WTC11 (cell line): Measurements from ENCODE around the gene SAE1. TPM values are rescaled to one million over a fixed set of nuclear protein-coding genes. Genes with fewer than 3 reads are reported as not detected.

Source experiments
- ATAC-seq: fragments of 200-7000 bp; cut with Tn5 transposase; 2 replicates; pipeline ENCODE4 v1.10.0; 2021; ENCODE audit warnings: mild to moderate bottlenecking, moderate library complexity
- CTCF ChIA-PET: fragments of 300-600 bp; sonication (Branson Sonifier 250); formaldehyde crosslinking; loops from one replicate; lab custom pipeline; 2021; ENCODE audit warnings: antibody characterized with exemption; lab: Charles Lee
- POLR2A ChIA-PET: fragments of 350-600 bp; sonication (Branson Sonifier 250); formaldehyde crosslinking; loops from one replicate; lab custom pipeline; 2021; ENCODE audit warnings: antibody characterized with exemption; lab: Charles Lee
- DNase-seq: peaks from one replicate; pipeline ENCODE4 v3.0.0; 2021; ENCODE audit warnings: low spot score
- H3K27ac Mint-ChIP-seq: 2 replicates; pipeline ENCODE4 v1.8.0; 2021; ENCODE audit warnings: mixed read lengths
- H3K27me3 Mint-ChIP-seq: 2 replicates; pipeline ENCODE4 v1.8.0; 2021; ENCODE audit warnings: low read depth, mild to moderate bottlenecking, moderate library complexity, mixed read lengths
- H3K36me3 Mint-ChIP-seq: 2 replicates; pipeline ENCODE4 v1.8.0; 2021; ENCODE audit warnings: mixed read lengths
- H3K4me1 Mint-ChIP-seq: 2 replicates; pipeline ENCODE4 v1.8.0; 2022; ENCODE audit warnings: mixed read lengths
- H3K4me3 Mint-ChIP-seq: 2 replicates; pipeline ENCODE4 v1.8.0; 2021; ENCODE audit warnings: mild to moderate bottlenecking, moderate library complexity, mixed read lengths
- H3K9me3 Mint-ChIP-seq: 2 replicates; pipeline ENCODE4 v1.8.0; 2021; ENCODE audit warnings: mixed read lengths
- GABPB1 ChIP-seq: sonication (generic); formaldehyde crosslinking; IDR thresholded peaks from 2 replicates; pipeline ENCODE4 v1.8.1; 2023; ENCODE audit warnings: mild to moderate bottlenecking, missing genetic modification reagents
- JAZF1 ChIP-seq: fragments of 250-450 bp; sonication (Bioruptor Pico); IDR thresholded peaks from 2 replicates; pipeline ENCODE4 v1.9.0; 2021; ENCODE audit warnings: moderate library complexity, mild to moderate bottlenecking, inconsistent platforms
- JUN ChIP-seq: sonication (generic); formaldehyde crosslinking; IDR thresholded peaks from 2 replicates; pipeline ENCODE4 v1.8.0; 2023; ENCODE audit warnings: mild to moderate bottlenecking, missing genetic modification reagents
- NFYB ChIP-seq: sonication (generic); formaldehyde crosslinking; conservative IDR thresholded peaks from 2 replicates; pipeline ENCODE4 v1.8.0; 2022; ENCODE audit warnings: low read depth, missing genetic modification reagents
- total RNA-seq: library from RNA; stranded (reverse); gene quantifications from 3 replicates; pipeline ENCODE4 v1.2.3, GENCODE V29; 2021
- TF ChIP-seq, protein P1 (sequence below): sonication (generic); formaldehyde crosslinking; IDR thresholded peaks from 2 replicates; pipeline ENCODE4 v1.8.1; 2023; ENCODE audit warnings: mild to moderate bottlenecking, missing genetic modification reagents, moderate library complexity
- TF ChIP-seq, protein P2 (sequence below): sonication (generic); formaldehyde crosslinking; IDR thresholded peaks from 2 replicates; pipeline ENCODE4 v1.8.0; 2023; ENCODE audit warnings: missing genetic modification reagents
- TF ChIP-seq, protein P3 (sequence below): sonication (generic); formaldehyde crosslinking; IDR thresholded peaks from 2 replicates; pipeline ENCODE4 v1.8.0; 2022; ENCODE audit warnings: missing genetic modification reagents
- TF ChIP-seq, protein P4 (sequence below): sonication (generic); formaldehyde crosslinking; IDR thresholded peaks from 2 replicates; pipeline ENCODE4 v1.8.1; 2022; ENCODE audit warnings: mild to moderate bottlenecking, missing genetic modification reagents, moderate library complexity, borderline replicate concordance
- TF ChIP-seq, protein P5 (sequence below): sonication (generic); formaldehyde crosslinking; IDR thresholded peaks from 2 replicates; pipeline ENCODE4 v1.8.1; 2022; ENCODE audit warnings: low read depth, mild to moderate bottlenecking, moderate library complexity, missing genetic modification reagents, borderline replicate concordance
- TF ChIP-seq, protein P6 (sequence below): sonication (generic); formaldehyde crosslinking; IDR thresholded peaks from 2 replicates; pipeline ENCODE4 v1.8.1; 2023; ENCODE audit warnings: mild to moderate bottlenecking, missing genetic modification reagents, borderline replicate concordance

SAE1 gene
- total RNA-seq, 1 experiment from 2014 or later: 224 TPM

DNA sequence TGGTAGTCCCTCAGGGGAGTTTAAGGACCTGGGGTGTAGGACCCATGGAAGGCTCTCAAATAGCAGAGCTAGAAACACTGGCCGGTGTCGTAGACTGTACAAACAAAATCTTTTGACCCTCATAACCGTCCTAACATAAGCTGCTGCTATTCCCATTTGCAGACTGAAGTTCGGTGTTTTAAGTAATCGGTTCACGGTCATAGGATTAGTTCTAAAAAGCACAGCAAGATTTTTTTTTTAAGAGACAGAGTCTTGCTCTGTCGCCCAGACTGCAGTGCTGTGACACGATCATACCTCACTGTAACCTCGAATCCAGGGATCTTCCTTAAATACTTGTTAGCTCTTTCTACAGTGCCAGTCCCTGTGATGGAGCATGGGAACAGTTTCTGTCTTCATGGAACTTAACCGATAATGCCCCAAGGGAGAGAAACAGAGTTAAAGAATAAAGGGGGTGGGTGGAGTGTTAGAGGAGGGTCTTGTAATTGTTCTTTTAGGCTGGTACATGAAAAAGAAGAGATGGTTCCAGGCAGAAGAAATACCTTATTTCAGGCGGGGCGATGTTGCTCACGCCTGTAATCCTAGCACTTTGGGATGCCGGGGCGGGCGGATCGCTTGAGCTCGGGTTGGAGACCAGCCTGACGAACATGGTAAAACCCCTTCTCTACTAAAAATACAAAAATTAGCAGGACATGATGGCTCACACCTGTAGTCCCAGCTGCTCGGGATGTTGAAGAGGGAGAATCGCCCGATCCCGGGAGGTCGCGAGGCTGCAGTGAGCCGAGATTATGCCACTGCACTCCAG lies 16.6 kb upstream of the SAE1 start (continued):
- TF ChIP-seq, protein P1, sequence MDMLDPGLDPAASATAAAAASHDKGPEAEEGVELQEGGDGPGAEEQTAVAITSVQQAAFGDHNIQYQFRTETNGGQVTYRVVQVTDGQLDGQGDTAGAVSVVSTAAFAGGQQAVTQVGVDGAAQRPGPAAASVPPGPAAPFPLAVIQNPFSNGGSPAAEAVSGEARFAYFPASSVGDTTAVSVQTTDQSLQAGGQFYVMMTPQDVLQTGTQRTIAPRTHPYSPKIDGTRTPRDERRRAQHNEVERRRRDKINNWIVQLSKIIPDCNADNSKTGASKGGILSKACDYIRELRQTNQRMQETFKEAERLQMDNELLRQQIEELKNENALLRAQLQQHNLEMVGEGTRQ: no peak
- TF ChIP-seq, protein P2, sequence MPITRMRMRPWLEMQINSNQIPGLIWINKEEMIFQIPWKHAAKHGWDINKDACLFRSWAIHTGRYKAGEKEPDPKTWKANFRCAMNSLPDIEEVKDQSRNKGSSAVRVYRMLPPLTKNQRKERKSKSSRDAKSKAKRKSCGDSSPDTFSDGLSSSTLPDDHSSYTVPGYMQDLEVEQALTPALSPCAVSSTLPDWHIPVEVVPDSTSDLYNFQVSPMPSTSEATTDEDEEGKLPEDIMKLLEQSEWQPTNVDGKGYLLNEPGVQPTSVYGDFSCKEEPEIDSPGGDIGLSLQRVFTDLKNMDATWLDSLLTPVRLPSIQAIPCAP: no peak
- no peak for TF ChIP-seq JUN (CRISPR knock-in tag)
- no peak for TF ChIP-seq NFYB (CRISPR knock-in tag)
- TF ChIP-seq JAZF1 (CRISPR knock-in tag): no peak
- TF ChIP-seq, protein P3, sequence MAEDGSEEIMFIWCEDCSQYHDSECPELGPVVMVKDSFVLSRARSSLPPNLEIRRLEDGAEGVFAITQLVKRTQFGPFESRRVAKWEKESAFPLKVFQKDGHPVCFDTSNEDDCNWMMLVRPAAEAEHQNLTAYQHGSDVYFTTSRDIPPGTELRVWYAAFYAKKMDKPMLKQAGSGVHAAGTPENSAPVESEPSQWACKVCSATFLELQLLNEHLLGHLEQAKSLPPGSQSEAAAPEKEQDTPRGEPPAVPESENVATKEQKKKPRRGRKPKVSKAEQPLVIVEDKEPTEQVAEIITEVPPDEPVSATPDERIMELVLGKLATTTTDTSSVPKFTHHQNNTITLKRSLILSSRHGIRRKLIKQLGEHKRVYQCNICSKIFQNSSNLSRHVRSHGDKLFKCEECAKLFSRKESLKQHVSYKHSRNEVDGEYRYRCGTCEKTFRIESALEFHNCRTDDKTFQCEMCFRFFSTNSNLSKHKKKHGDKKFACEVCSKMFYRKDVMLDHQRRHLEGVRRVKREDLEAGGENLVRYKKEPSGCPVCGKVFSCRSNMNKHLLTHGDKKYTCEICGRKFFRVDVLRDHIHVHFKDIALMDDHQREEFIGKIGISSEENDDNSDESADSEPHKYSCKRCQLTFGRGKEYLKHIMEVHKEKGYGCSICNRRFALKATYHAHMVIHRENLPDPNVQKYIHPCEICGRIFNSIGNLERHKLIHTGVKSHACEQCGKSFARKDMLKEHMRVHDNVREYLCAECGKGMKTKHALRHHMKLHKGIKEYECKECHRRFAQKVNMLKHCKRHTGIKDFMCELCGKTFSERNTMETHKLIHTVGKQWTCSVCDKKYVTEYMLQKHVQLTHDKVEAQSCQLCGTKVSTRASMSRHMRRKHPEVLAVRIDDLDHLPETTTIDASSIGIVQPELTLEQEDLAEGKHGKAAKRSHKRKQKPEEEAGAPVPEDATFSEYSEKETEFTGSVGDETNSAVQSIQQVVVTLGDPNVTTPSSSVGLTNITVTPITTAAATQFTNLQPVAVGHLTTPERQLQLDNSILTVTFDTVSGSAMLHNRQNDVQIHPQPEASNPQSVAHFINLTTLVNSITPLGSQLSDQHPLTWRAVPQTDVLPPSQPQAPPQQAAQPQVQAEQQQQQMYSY (CRISPR knock-in tag): no peak

DNA sequence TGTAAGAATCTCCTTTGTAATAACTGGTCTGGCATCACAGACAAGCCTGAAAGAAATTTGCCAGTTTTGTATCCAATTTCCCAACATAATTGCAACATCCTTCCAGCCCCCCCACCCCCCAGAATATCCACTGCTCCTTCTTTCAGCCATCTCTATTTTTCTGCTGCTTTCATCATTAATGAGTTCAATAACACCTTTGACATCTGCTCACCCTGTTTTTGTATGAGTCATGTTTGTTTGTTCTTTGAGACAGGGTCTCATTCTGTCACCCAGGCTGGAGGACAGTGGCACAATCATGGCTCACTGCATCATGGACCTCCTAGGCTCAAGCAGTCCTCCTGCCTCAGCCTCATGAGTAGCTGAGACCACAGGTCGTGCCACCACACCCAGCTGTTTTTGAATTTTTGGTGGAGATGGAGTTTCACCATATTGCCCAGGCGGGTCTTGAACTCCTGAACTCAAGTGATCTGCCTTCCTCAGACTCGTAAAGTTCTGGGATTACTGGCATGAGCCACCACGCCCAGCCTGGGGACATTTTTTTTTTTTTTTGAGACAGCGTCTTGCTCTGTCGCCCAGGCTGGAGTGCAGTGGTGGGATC lies 10.1 kb upstream of the SAE1 start:
- TF ChIP-seq GABPB1 (CRISPR knock-in tag): 0 out of 2 replicates have a peak, but pooled peaks have one; percentile 18
- TF ChIP-seq, protein P2: no peak
- TF ChIP-seq, protein P4, sequence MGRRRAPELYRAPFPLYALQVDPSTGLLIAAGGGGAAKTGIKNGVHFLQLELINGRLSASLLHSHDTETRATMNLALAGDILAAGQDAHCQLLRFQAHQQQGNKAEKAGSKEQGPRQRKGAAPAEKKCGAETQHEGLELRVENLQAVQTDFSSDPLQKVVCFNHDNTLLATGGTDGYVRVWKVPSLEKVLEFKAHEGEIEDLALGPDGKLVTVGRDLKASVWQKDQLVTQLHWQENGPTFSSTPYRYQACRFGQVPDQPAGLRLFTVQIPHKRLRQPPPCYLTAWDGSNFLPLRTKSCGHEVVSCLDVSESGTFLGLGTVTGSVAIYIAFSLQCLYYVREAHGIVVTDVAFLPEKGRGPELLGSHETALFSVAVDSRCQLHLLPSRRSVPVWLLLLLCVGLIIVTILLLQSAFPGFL (CRISPR knock-in tag): no peak
- TF ChIP-seq, all 79 proteins: peak for 1
- Mint-ChIP-seq H3K4me3 (no peak overlapping the region), H3K4me1 (peaks cover 4% of the 10 kb centered on the region), H3K36me3 (no peaks in the 10 kb centered on the region), H3K9me3 (no peaks in the 10 kb centered on the region), H3K27me3 (peaks cover 2% of the 10 kb centered on the region; the same call in 1 of the 2 replicates), H3K27ac (no peak overlapping the region)
- CTCF ChIA-PET: interaction anchor here (4.2 kb wide), 1 partner anchor 41 kb away, joined by 16 read pairs; no protein-coding TSS in a partner anchor
- ATAC-seq: no peak
- no peak for DNase-seq
- POLR2A ChIA-PET: no interaction called here

DNA sequence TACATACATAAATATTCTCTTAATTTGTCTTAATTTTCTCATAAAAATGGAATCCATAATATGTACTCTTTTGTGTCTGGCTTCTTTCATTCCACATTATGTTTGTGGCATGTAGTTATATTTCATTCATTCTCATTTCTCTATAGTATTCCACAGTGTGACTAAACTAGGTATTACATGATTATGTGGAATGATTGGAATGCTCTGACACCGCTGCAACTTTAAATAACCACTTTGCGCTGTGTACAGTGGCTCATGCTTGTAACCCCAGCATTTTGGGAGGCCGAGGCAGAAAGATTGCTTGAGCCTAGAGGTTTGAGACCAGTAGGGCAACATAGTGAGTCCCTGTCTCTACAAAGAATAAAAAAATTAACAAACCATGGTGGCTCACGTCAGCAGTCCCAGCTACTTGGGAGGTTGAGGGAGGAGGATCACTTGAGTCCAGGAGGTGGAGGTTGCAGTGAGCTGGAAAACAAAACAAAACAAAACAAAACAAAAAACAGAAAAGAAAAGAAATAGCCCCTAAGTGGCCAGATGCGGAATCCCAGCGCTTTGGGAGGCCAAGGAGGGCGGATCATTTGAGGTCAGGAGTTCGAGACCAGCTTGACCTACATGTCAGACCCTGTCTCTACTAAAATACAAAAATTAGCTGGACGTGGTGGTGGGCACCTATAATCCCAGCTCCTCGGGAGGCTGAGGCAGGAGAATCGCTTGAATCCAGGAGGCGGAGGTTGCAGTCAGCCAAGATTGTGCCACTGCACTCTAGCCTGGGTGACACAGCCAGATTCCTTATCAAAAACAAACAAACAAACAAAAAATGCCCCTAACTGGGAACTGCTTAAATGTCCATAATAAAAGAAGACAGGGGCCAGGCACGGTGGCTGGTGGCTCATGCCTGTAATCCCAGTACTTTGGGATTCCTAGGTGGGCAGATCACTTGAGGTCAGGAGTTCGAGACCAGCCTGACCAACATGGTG lies 8.0 kb upstream of the SAE1 start:
- Mint-ChIP-seq H3K27ac (peak overlapping the region; percentile 84), H3K36me3 (no peaks in the 10 kb centered on the region), H3K4me3 (no peak overlapping the region), H3K27me3 (peaks cover 5% of the 10 kb centered on the region), H3K9me3 (no peaks in the 10 kb centered on the region), H3K4me1 (peaks cover 4% of the 10 kb centered on the region)
- DNase-seq (no peak), ATAC-seq (no peak)
- CTCF ChIA-PET: interaction anchor here (0.8 to 4.2 kb wide), 4 partner anchors 9 to 110 kb away, joined by 3 to 16 read pairs (median 6); partner anchors contain the start of gene ZC3H4
- POLR2A ChIA-PET: interaction anchor here (2.1 kb wide), 1 partner anchor 9 kb away, joined by 11 read pairs; the partner anchor contains the start of gene ZC3H4
- TF ChIP-seq, protein P5, sequence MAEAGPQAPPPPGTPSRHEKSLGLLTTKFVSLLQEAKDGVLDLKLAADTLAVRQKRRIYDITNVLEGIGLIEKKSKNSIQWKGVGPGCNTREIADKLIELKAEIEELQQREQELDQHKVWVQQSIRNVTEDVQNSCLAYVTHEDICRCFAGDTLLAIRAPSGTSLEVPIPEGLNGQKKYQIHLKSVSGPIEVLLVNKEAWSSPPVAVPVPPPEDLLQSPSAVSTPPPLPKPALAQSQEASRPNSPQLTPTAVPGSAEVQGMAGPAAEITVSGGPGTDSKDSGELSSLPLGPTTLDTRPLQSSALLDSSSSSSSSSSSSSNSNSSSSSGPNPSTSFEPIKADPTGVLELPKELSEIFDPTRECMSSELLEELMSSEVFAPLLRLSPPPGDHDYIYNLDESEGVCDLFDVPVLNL (CRISPR knock-in tag): no peak
- TF ChIP-seq, protein P6, sequence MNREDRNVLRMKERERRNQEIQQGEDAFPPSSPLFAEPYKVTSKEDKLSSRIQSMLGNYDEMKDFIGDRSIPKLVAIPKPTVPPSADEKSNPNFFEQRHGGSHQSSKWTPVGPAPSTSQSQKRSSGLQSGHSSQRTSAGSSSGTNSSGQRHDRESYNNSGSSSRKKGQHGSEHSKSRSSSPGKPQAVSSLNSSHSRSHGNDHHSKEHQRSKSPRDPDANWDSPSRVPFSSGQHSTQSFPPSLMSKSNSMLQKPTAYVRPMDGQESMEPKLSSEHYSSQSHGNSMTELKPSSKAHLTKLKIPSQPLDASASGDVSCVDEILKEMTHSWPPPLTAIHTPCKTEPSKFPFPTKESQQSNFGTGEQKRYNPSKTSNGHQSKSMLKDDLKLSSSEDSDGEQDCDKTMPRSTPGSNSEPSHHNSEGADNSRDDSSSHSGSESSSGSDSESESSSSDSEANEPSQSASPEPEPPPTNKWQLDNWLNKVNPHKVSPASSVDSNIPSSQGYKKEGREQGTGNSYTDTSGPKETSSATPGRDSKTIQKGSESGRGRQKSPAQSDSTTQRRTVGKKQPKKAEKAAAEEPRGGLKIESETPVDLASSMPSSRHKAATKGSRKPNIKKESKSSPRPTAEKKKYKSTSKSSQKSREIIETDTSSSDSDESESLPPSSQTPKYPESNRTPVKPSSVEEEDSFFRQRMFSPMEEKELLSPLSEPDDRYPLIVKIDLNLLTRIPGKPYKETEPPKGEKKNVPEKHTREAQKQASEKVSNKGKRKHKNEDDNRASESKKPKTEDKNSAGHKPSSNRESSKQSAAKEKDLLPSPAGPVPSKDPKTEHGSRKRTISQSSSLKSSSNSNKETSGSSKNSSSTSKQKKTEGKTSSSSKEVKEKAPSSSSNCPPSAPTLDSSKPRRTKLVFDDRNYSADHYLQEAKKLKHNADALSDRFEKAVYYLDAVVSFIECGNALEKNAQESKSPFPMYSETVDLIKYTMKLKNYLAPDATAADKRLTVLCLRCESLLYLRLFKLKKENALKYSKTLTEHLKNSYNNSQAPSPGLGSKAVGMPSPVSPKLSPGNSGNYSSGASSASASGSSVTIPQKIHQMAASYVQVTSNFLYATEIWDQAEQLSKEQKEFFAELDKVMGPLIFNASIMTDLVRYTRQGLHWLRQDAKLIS (CRISPR knock-in tag): no peak
